Hepatocyte (in vitro differentiated cells): ENCODE data around the gene LRP1B.

Source experiments
- CTCF ChIP-seq: fragments of 200-600 bp; sonication (generic); IDR thresholded peaks from 2 replicates; pipeline ENCODE4 v1.5.1; 2016; ENCODE audit warnings: antibody characterized with exemption, mild to moderate bottlenecking; ENCODE audit not compliant: poor library complexity
- EZH2 ChIP-seq: fragments of 200-600 bp; sonication (generic); IDR thresholded peaks from 2 replicates; pipeline ENCODE4 v1.6.1; 2016; ENCODE audit warnings: antibody characterized with exemption, mild to moderate bottlenecking, borderline replicate concordance
- EZH2phosphoT487 ChIP-seq: fragments of 200-600 bp; sonication (generic); IDR thresholded peaks from one replicate; pipeline ENCODE4 v1.6.1; 2018; ENCODE audit warnings: antibody characterized with exemption, mild to moderate bottlenecking, low read depth, moderate library complexity; ENCODE audit not compliant: unreplicated experiment, severe bottlenecking

DNA sequence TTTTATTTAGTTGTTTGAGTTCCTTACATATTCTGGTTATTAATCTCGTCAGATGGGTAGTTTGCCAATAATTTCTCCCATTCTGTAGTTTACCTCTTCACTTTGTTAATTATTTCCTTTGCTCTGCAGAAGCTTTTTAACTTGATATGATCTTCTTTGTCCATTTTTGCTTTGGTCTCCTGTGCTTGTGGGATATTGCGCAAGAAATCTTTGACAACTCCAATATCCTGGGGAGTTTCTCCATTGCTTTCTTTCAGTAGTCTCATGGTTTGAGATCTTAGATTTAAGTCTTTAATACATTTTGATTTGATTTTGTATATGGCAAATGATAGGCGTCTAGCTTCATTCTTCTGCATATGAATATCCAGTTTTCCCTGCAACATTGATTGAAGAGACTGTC lies 389.2 kb downstream of the LRP1B start:
- no peak for TF ChIP-seq CTCF
- TF ChIP-seq EZH2, result no peak
- no peak for TF ChIP-seq EZH2phosphoT487
